HepG2 (cell line): Measurements from ENCODE around the gene GEMIN2. TPM values are rescaled to one million over a fixed set of nuclear protein-coding genes. Genes with fewer than 3 reads are reported as not detected.

Experiments used
- HMG20B ChIP-seq: conservative IDR thresholded peaks from 2 replicates; pipeline ENCODE4 v1.6.1; 2016; ENCODE audit warnings: missing genetic modification reagents, missing compliant biosample characterization
- KDM5A ChIP-seq: fragments of 200-600 bp; sonication (generic); IDR thresholded peaks from 2 replicates; pipeline ENCODE4 v1.7.0; 2018; ENCODE audit warnings: antibody characterized with exemption, mild to moderate bottlenecking, low read length, borderline replicate concordance
- MEF2D ChIP-seq: sonication (generic); formaldehyde crosslinking; IDR thresholded peaks from 2 replicates; pipeline ENCODE4 v1.5.1; 2020; ENCODE audit warnings: mild to moderate bottlenecking, missing genetic modification reagents
- MEIS1 ChIP-seq: sonication (generic); formaldehyde crosslinking; IDR thresholded peaks from 2 replicates; pipeline ENCODE4 v1.9.0; 2021; ENCODE audit warnings: mild to moderate bottlenecking, missing genetic modification reagents, moderate library complexity, borderline replicate concordance
- NR2F6 ChIP-seq, 2 experiments: IDR thresholded peaks; 2 replicates each; pipeline ENCODE4 v1.6.1; 2016; ENCODE audit warnings: antibody characterized with exemption in 1 of 2, mild to moderate bottlenecking in 1 of 2
- PHF8 ChIP-seq: sonication (generic); formaldehyde crosslinking; IDR thresholded peaks from 2 replicates; pipeline ENCODE4 v1.5.0; 2020; ENCODE audit warnings: missing genetic modification reagents
- PITX1 ChIP-seq: sonication (generic); formaldehyde crosslinking; IDR thresholded peaks from 2 replicates; pipeline ENCODE4 v1.5.1; 2020; ENCODE audit warnings: mild to moderate bottlenecking, missing genetic modification reagents
- POLR2G ChIP-seq: fragments of 200-400 bp; formaldehyde crosslinking; IDR thresholded peaks from 2 replicates; pipeline ENCODE4 v1.6.1; 2018; ENCODE audit warnings: mild to moderate bottlenecking, low read depth, low read length, moderate library complexity
- RBM22 ChIP-seq: fragments of 200-400 bp; formaldehyde crosslinking; optimal IDR thresholded peaks from 2 replicates; pipeline ENCODE3; 2017; ENCODE audit warnings: mild to moderate bottlenecking, low read length, moderate library complexity
- SOX13 ChIP-seq, 3 experiments: fragments of 450-650 bp in 1 of 3; sonication (generic) in 1 of 3; formaldehyde crosslinking in 1 of 3; IDR thresholded peaks in 2 of 3; conservative IDR thresholded peaks in 1 of 3; 2 replicates each; pipeline versions ENCODE4 v1.5.0 to v1.6.1; 2016 to 2020; ENCODE audit warnings: antibody characterized with exemption in 1 of 3, mild to moderate bottlenecking in 1 of 3, missing compliant biosample characterization in 1 of 3, missing genetic modification reagents in 1 of 3, moderate library complexity in 1 of 3
- SOX5 ChIP-seq: IDR thresholded peaks from 2 replicates; pipeline ENCODE4 v1.6.1; 2016; ENCODE audit warnings: borderline replicate concordance
- SP1 ChIP-seq, 2 experiments: fragments of 450-650 bp in 1 of 2; sonication (generic) in 1 of 2; formaldehyde crosslinking in 1 of 2; IDR thresholded peaks; 2 replicates each; pipeline versions ENCODE4 v1.4.0 to v1.6.1; 2016 to 2020; ENCODE audit warnings: missing genetic modification reagents in 1 of 2
- TCF7L2 ChIP-seq: IDR thresholded peaks from 2 replicates; pipeline ENCODE4 v1.6.1; 2011; ENCODE audit warnings: mild to moderate bottlenecking, low read depth, low read length, moderate library complexity
- WIZ ChIP-seq: sonication (generic); formaldehyde crosslinking; IDR thresholded peaks from 2 replicates; pipeline ENCODE4 v1.5.1; 2020; ENCODE audit warnings: mild to moderate bottlenecking, missing genetic modification reagents
- ZFX ChIP-seq: sonication (generic); formaldehyde crosslinking; IDR thresholded peaks from 2 replicates; pipeline ENCODE4 v1.4.0; 2020; ENCODE audit warnings: mild to moderate bottlenecking, low read depth, missing genetic modification reagents, moderate library complexity
- ZNF251 ChIP-seq: sonication (generic); formaldehyde crosslinking; IDR thresholded peaks from 2 replicates; pipeline ENCODE4 v1.9.0; 2021; ENCODE audit warnings: mild to moderate bottlenecking, missing genetic modification reagents
- ZNF3 ChIP-seq: IDR thresholded peaks from 2 replicates; pipeline ENCODE4 v1.7.0; 2017; ENCODE audit warnings: inconsistent platforms
- ZNF446 ChIP-seq: sonication (generic); formaldehyde crosslinking; IDR thresholded peaks from 2 replicates; pipeline ENCODE4 v1.5.0; 2020; ENCODE audit warnings: mild to moderate bottlenecking, missing genetic modification reagents
- ZNF562 ChIP-seq: sonication (generic); formaldehyde crosslinking; IDR thresholded peaks from 2 replicates; pipeline ENCODE4 v1.8.0; 2022; ENCODE audit warnings: missing genetic modification reagents, borderline replicate concordance
- ZNF570 ChIP-seq: sonication (generic); formaldehyde crosslinking; IDR thresholded peaks from 2 replicates; pipeline ENCODE4 v1.4.0; 2020; ENCODE audit warnings: mild to moderate bottlenecking, missing genetic modification reagents, borderline replicate concordance
- ZNF598 ChIP-seq: sonication (generic); formaldehyde crosslinking; IDR thresholded peaks from 2 replicates; pipeline ENCODE4 v1.5.1; 2020; ENCODE audit warnings: mild to moderate bottlenecking, missing genetic modification reagents, borderline replicate concordance
- ZNF629 ChIP-seq: sonication (generic); formaldehyde crosslinking; conservative IDR thresholded peaks from 2 replicates; pipeline ENCODE4 v1.5.0; 2020; ENCODE audit warnings: missing genetic modification reagents
- ZNF660 ChIP-seq: sonication (generic); formaldehyde crosslinking; IDR thresholded peaks from 2 replicates; pipeline ENCODE4 v1.5.1; 2020; ENCODE audit warnings: mild to moderate bottlenecking, low read depth, missing genetic modification reagents, borderline replicate concordance
- polyA plus RNA-seq, 8 experiments: library from polyadenylated mRNA; depleted of rRNA in 3 of 8; stranded (reverse) in 7 of 8; unstranded in 1 of 8; fragments of >200 nt; fragmentation: Illumina TruSeq in 4 of 8; extraction: Trizol in 4 of 8; gene quantifications; 2 replicates each; pipeline versions ENCODE4 v1.2.1 to v1.2.3, GENCODE V29; 2011 to 2016; ENCODE audit warnings: low read depth in 4 of 8, missing spikeins in 1 of 8, mixed read lengths in 1 of 8; ENCODE audit not compliant: insufficient read depth in 1 of 8
- total RNA-seq, 5 experiments: library from RNA; depleted of rRNA; stranded (reverse); fragments of >200 nt; fragmentation: Illumina TruSeq; extraction: Trizol; gene quantifications; 2 replicates each; pipeline ENCODE4 v1.2.3, GENCODE V29; 2016; ENCODE audit warnings: low read depth in 1 of 5
- TF ChIP-seq, protein P1 (sequence below): sonication (generic); formaldehyde crosslinking; IDR thresholded peaks from 2 replicates; pipeline ENCODE4 v1.5.0; 2020; ENCODE audit warnings: missing genetic modification reagents, mild to moderate bottlenecking, borderline replicate concordance
- TF ChIP-seq, protein P2 (sequence below), 2 experiments: sonication (generic) in 1 of 2; formaldehyde crosslinking in 1 of 2; IDR thresholded peaks; 2 replicates each; pipeline versions ENCODE4 v1.5.1 to v1.6.1; 2011 to 2020; ENCODE audit warnings: borderline replicate concordance in 1 of 2, low read depth in 1 of 2, low read length in 1 of 2, mild to moderate bottlenecking in 1 of 2, missing genetic modification reagents in 1 of 2, moderate library complexity in 1 of 2
- TF ChIP-seq, protein P3 (sequence below): sonication (generic); formaldehyde crosslinking; IDR thresholded peaks from 2 replicates; pipeline ENCODE4 v1.4.0; 2020; ENCODE audit warnings: missing genetic modification reagents, low read depth, mild to moderate bottlenecking, borderline replicate concordance

GEMIN2 gene
- total and polyA plus RNA-seq, 2 of the 13 experiments (the other 11 are each of a cell fraction or from before 2014, with no cell fraction given) = 54.8 to 110 TPM

DNA sequence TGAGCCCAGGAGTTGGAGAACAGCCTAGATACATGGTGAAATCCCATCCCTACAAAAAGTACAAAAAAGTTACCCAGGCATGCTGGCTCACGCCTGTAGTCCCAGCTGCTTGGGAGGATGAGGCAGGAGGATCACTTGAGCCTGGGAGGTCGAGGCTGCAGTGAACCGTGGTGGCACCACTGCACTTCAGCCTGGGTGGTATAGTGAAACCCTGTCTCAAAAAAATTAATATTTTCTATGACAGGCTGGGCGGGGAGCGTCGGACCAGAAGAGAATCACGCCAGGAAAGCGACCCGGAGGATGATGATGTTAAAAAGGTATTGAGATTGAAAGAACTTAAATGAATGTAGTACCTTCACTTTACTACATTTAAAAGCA lies 63.0 kb downstream of the GEMIN2 start (continued):
- TF ChIP-seq HMG20B (CRISPR knock-in tag) (no peak), TCF7L2 (no peak), PITX1 (0 out of 2 replicates have a peak, but pooled peaks have one; percentile 59), WIZ (CRISPR knock-in tag) (no peak), SP1 (IDR thresholded peaks at IDR 0.05) (no peak), SP1 (CRISPR knock-in tag; IDR thresholded peaks at IDR 0.05) (no peak), PHF8 (no peak), NR2F6 (IDR thresholded peaks at IDR 0.05) (no peak), NR2F6 (CRISPR knock-in tag; IDR thresholded peaks at IDR 0.05) (no peak), ZNF570 (CRISPR knock-in tag) (no peak), ZNF660 (CRISPR knock-in tag) (no peak), ZNF3 (no peak), SOX5 (CRISPR knock-in tag) (no peak), ZNF629 (CRISPR knock-in tag) (no peak), SOX13 (IDR thresholded peaks at IDR 0.05) (no peak), SOX13 (CRISPR knock-in tag; conservative IDR thresholded peaks at IDR 0.05 in 1 of 2, IDR thresholded peaks at IDR 0.05 in 1 of 2) (0 out of 4 replicates have a peak, but pooled peaks of 1 of the 2 experiments have one; percentile 41), RBM22 (peak; percentile 71), ZNF446 (CRISPR knock-in tag) (no peak), MEIS1 (CRISPR knock-in tag) (no peak), ZNF251 (CRISPR knock-in tag) (no peak), KDM5A (no peak), POLR2G (peak; percentile 68), MEF2D (CRISPR knock-in tag) (no peak), ZNF598 (CRISPR knock-in tag) (peak; percentile 58; the same call in 1 of the 2 replicates), ZNF562 (CRISPR knock-in tag) (no peak), ZFX (no peak)
- TF ChIP-seq, protein P1, sequence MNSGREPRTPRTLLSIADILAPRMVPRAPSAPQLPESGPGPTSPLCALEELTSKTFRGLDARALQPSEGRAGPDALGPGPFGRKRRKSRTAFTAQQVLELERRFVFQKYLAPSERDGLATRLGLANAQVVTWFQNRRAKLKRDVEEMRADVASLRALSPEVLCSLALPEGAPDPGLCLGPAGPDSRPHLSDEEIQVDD (CRISPR knock-in tag) = 0 out of 2 replicates have a peak, but pooled peaks have one; percentile 74
- TF ChIP-seq, protein P2, sequence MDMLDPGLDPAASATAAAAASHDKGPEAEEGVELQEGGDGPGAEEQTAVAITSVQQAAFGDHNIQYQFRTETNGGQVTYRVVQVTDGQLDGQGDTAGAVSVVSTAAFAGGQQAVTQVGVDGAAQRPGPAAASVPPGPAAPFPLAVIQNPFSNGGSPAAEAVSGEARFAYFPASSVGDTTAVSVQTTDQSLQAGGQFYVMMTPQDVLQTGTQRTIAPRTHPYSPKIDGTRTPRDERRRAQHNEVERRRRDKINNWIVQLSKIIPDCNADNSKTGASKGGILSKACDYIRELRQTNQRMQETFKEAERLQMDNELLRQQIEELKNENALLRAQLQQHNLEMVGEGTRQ (IDR thresholded peaks at IDR 0.05; ENCODE audit: low read depth, low read length) = no peak
- TF ChIP-seq, protein P2 (CRISPR knock-in tag; IDR thresholded peaks at IDR 0.05; ENCODE audit: borderline replicate concordance) = no peak
- TF ChIP-seq, protein P3, sequence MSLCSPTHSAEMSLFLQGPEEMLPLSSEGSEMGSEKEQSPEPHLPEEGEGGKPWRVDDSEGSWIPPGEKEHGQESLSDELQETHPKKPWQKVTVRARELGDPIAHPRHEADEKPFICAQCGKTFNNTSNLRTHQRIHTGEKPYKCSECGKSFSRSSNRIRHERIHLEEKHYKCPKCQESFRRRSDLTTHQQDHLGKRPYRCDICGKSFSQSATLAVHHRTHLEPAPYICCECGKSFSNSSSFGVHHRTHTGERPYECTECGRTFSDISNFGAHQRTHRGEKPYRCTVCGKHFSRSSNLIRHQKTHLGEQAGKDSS (CRISPR knock-in tag) = no peak
